Transverse colon (tissue), 4 donors: Measurements from ENCODE around the gene CXCL12. TPM values are rescaled to one million over a fixed set of nuclear protein-coding genes. Genes with fewer than 3 reads are reported as not detected.

Source experiments
- DNase-seq: peaks from one replicate; pipeline ENCODE4 v3.0.0-alpha.2; 2019
- H3K27ac ChIP-seq, 4 donors: fragments of 200-600 bp; sonication (generic); 2 replicates each; pipeline ENCODE4 v1.5.1; 2016 to 2018; ENCODE audit warnings: inconsistent platforms in 4 of 4
- H3K27me3 ChIP-seq: fragments of 200-600 bp; sonication (generic); 2 replicates; pipeline ENCODE4 v1.5.1; 2017; ENCODE audit warnings: inconsistent platforms
- H3K36me3 ChIP-seq, 4 donors: fragments of 200-600 bp; sonication (generic); 2 replicates each; pipeline ENCODE4 v1.5.1; 2017 to 2019; ENCODE audit warnings: inconsistent platforms in 4 of 4
- H3K4me1 ChIP-seq, 4 donors: fragments of 200-600 bp; sonication (generic); 2 replicates each; pipeline ENCODE4 v1.5.1; 2017 to 2020; ENCODE audit warnings: inconsistent platforms in 4 of 4
- H3K4me3 ChIP-seq, 4 donors: fragments of 200-600 bp; sonication (generic); 1 replicate in 1 of 4; 2 replicates in 3 of 4; pipeline versions ENCODE4 v1.5.1 to v1.6.1; 2017 to 2019; ENCODE audit warnings: inconsistent platforms in 4 of 4
- H3K9me3 ChIP-seq, 2 donors: fragments of 200-600 bp; sonication (generic); 2 replicates each; pipeline ENCODE4 v1.5.1; 2017 to 2019; ENCODE audit warnings: inconsistent platforms in 2 of 2
- CTCF ChIP-seq, 5 experiments: fragments of 200-600 bp in 3 of 5; fragments of 450-650 bp in 2 of 5; sonication (generic) in 3 of 5; IDR thresholded peaks; 1 replicate in 2 of 5; 2 replicates in 3 of 5; pipeline ENCODE4 v1.5.1; 2016 to 2017; ENCODE audit warnings: antibody characterized with exemption in 5 of 5, inconsistent platforms in 3 of 5, mild to moderate bottlenecking in 2 of 5, moderate library complexity in 1 of 5
- EP300 ChIP-seq: sonication (generic); formaldehyde crosslinking; IDR thresholded peaks from one replicate; pipeline ENCODE4 v1.6.1; 2017; ENCODE audit warnings: antibody characterized with exemption, low read depth
- POLR2A ChIP-seq: fragments of 450-650 bp; IDR thresholded peaks from one replicate; pipeline ENCODE4 v1.6.1; 2016; ENCODE audit warnings: antibody characterized with exemption, mild to moderate bottlenecking, moderate library complexity
- POLR2AphosphoS5 ChIP-seq, 3 donors: sonication (generic); formaldehyde crosslinking; IDR thresholded peaks; one replicate each; pipeline ENCODE4 v1.6.1; 2016; ENCODE audit warnings: antibody characterized with exemption in 3 of 3
- WGBS, 2 donors: methylation state at CpG; one replicate each; pipeline ENCODE4 v1.1.5; 2018; ENCODE audit warnings: low coverage in 1 of 2; 5-methylcytosine and 5-hydroxymethylcytosine counted together
- in situ Hi-C, 4 donors: fragments of 200-750 bp; cut with MboI; loops; one replicate each; pipeline versions ENCODE4 v1.15.0 to v1.15.1; 2017; ENCODE audit warnings: low sequenced_read_pairs in 3 of 4, low pct_ligation_motif_present in 1 of 4, low pct_unique_long_range_greater_than_20kb in 1 of 4
- intact Hi-C: fragments of 100-400 bp; cut with DNase I; formaldehyde crosslinking; loops from one replicate; pipeline ENCODE4 v1.15.1; 2023; ENCODE audit warnings: low total_unique reads
- total RNA-seq, 4 donors: library from RNA; depleted of rRNA; stranded (reverse); fragments of >200 nt; gene quantifications; one replicate each; pipeline ENCODE4 v1.1.0, GENCODE V29; 2016

The CXCL12 gene
- total RNA-seq, 4 donors from 2014 or later = 6.8 to 19.5 (median 17.9) TPM

GRCh38 chr10:44422153-44422552 is 37.3 kb upstream of the CXCL12 start:
- no peaks in the 10 kb centered on the region for H3K4me1 ChIP-seq
- DNase-seq = no peak
- in situ Hi-C loops = no loop called here

GRCh38 chr10:44419790-44420549 is 35.1 kb upstream of the CXCL12 start:
- no peak overlapping the region for H3K4me3 ChIP-seq

More at GRCh38 chr10:44422153-44422552, 37.3 kb upstream of the CXCL12 start:
- no peaks in the 10 kb centered on the region for H3K9me3 ChIP-seq
- TF ChIP-seq CTCF (IDR thresholded peaks at IDR 0.05) (no peak), EP300 (no peak), POLR2AphosphoS5 (IDR thresholded peaks at IDR 0.05) (no peak), POLR2A (no peak)
- 76% methylated on average over 2 of the region's 2 CpGs; no CpG with 5 or more reads in 1 of the 2 donors for WGBS, 2 donors
- H3K27ac ChIP-seq = no peak overlapping the region
- no peak overlapping the region for H3K4me3 ChIP-seq
- intact Hi-C loops = no loop called here
- H3K27me3 ChIP-seq = no peaks in the 10 kb centered on the region
- H3K36me3 ChIP-seq = no peaks in the 10 kb centered on the region

GRCh38 chr10:44418637-44419036 is 33.7 kb upstream of the CXCL12 start:
- Histone ChIP-seq H3K36me3 (no peaks in the 10 kb centered on the region), H3K27me3 (no peaks in the 10 kb centered on the region), H3K4me3 (no peak overlapping the region), H3K27ac (no peak overlapping the region), H3K9me3 (no peaks in the 10 kb centered on the region), H3K4me1 (peaks cover 0 to 3% (median 0%) of the 10 kb centered on the region in 4 donors)
- DNase-seq = no peak
- in situ Hi-C loops = no loop called here
- intact Hi-C loops = no loop called here
- 93% methylated on average over 2 to 8 of the region's 8 CpGs for WGBS, 2 donors
- TF ChIP-seq POLR2AphosphoS5 (IDR thresholded peaks at IDR 0.05) (no peak), CTCF (IDR thresholded peaks at IDR 0.05) (no peak), EP300 (no peak), POLR2A (no peak)

More at GRCh38 chr10:44419790-44420549, 35.1 kb upstream of the CXCL12 start:
- no peak for DNase-seq
- H3K27me3 ChIP-seq = no peaks in the 10 kb centered on the region
- in situ Hi-C loops (no loop called here), intact Hi-C loops (no loop called here)
- H3K27ac ChIP-seq = no peak overlapping the region
- H3K9me3 ChIP-seq = no peaks in the 10 kb centered on the region
- TF ChIP-seq POLR2AphosphoS5 (IDR thresholded peaks at IDR 0.05) (no peak), CTCF (IDR thresholded peaks at IDR 0.05) (no peak), POLR2A (no peak), EP300 (no peak)
- peaks cover 0 to 3% (median 0%) of the 10 kb centered on the region in 4 donors for H3K4me1 ChIP-seq
- H3K36me3 ChIP-seq = no peaks in the 10 kb centered on the region
- 78 to 100% methylated on average over 1 to 2 of the region's 2 CpGs for WGBS, 2 donors

- in situ Hi-C loops = no loop called here
- Histone ChIP-seq H3K27ac (no peak overlapping the region), H3K36me3 (no peaks in the 10 kb centered on the region), H3K9me3 (no peaks in the 10 kb centered on the region), H3K27me3 (no peaks in the 10 kb centered on the region), H3K4me3 (no peak overlapping the region), H3K4me1 (peaks cover 0 to 3% (median 0%) of the 10 kb centered on the region in 4 donors)
- DNase-seq = no peak
- intact Hi-C loops = no loop called here
- TF ChIP-seq POLR2AphosphoS5 (IDR thresholded peaks at IDR 0.05) (no peak), CTCF (IDR thresholded peaks at IDR 0.05) (no peak), POLR2A (no peak)
- WGBS, 2 donors = 86 to 93% methylated on average over 3 to 4 of the region's 4 CpGs
These were observed 32.9 kb upstream of the CXCL12 start for GRCh38 chr10:44417761-44418160.
